HG03432 (cell line): ENCODE measurements around the gene AMBN.
"Not testable (repeated sequence)": the region's sequence is repeated elsewhere in the genome, so short reads cannot be mapped to it uniquely, and the experiment has no call there.

Experiments
- ATAC-seq: cut with Tn5 transposase; IDR thresholded peaks from one replicate; pipeline ENCODE4 v1.9.1; 2021; ENCODE audit warnings: mild to moderate bottlenecking, moderate library complexity; ENCODE audit not compliant: unreplicated experiment

AMBN gene

DNA sequence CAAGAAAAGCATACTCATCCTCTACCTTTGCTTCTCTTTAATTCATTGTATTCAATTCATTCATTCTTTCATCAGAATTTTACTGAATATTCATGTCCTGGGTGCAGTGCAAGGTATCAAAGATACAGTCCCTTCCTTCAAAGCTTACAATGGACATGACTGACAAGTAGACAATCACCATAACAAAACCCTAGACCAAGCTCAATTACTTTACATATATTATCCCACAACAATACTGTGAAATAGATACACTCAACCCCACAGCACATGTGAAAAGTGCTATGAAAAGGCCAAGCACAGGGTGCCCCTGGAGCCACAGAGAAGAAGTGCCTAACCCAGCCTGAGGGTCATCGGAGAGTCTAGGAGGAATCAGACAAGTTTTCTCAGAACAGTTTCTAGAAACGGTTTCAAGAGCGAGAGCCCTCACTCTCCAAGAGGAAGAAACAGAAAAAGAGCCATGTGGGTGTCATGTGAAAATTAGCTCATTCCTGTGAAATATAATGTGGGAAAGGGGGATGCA, 15.3 kb downstream of the AMBN start:
- no peak for ATAC-seq

GRCh38 chr4:70608324-70608723, 16.3 kb downstream of the AMBN start:
- no peak for ATAC-seq

DNA sequence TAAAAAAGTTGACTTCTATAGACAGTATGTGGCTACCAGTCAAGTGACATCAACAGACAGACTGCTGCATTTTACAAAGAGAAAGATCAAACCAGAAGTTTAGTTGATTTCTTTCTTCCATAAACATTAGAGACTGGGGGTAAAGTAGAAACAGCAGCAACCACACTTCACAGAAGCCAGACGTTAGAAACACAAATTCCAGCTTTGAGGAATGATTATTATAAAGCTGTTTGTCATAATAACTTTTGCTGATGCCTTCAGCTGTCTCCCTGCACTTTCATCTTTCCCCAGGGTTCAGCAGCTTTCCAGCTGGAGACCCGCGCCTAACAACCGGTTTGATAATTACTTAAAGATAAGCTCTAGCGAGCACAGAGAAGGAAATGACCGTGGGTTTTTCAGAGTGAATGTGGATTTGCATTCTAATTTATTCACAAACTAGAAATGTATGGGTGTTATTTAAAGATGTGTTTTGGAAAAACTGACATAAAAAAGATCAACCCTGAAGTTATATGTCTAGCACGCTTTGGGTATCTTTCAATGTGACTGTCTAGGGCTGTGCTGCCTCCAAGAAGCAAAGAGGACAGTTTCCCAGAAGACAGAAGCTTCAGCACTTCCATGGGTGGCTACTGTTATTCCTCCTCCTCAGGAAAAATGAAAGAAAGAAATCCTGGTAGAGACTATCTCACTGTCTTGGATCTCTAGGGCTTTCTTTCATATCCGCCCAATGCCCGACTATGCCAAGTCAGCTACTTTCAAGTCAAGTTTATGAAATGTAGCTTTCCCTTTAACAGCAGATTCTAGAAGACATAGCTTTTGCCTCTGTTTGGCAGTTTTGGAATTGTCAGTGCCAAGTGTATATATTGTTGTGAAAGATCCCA, 21.5 kb downstream of the AMBN start:
- ATAC-seq = peak; percentile 55

DNA sequence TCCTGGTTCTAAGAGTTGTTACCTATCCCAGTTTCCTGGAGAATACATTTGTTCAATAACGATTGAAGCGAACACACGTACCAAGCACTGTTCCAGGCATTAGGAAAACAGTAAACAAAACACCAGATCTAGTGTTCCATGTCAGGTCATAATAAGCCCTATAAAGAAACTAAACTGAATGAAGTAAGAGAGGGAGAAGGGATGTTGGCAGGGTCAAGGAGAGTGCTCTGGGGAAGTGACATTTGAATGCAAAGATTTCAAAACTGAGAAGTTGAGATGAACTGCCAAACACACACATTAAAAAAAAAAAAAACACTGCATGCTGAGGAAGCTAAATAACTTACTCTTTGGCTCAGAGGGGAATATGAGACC, 22.1 kb downstream of the AMBN start:
- no peak for ATAC-seq

DNA sequence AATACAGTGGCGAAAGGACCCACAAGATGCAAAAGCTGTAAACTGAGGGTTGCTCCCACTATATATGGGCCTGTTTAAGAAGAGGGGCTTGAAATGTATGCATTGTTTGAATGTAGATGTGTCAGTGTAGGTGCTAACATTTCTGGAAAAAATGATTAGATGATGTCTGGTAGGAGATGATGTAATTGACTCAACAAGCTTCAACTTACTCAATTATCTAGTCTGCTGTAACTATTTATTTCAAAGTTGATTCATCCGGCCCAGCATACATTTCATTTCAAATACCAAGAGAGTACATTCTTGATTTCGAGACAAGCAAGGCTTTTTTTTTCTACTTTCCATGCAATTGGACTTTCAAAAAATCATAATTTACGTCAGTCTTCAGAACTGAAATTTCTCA, 27.2 kb downstream of the AMBN start:
- no peak for ATAC-seq

DNA sequence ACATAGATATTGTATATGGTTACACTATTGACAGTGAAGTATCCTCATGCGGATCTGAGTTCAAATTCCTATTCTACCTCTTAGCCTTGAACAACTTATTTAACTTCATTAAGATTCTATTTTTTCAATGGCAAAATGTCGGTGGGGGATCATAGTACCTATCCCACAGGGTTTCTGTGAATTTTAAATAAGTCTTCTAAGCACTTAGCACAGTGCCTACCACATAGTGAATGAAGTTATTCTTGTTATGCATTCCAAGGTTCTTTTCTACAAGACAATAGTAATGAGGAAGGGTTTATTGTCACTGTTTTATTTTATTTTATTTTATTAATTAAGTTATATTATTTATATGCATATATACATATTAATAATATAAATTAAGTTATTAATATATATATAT, 27.7 kb downstream of the AMBN start:
- no peak for ATAC-seq

DNA sequence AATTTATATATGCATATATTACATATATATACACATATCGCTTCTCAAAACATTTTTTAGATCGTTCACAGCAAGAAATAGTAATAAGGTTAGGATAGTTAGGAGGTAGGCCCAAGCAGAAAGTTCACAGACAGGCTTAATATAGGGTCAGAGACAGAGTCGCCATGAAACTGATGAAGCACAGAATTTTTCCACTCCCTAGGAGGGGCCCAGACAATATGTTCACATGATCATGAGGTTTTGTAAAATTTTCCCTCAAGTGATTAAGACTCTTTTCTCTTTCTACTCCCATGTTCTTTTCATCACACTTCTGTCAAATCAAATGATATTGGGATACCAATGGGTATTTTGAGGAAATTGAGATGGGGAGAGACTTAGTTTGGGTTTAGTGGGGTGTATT, 31.3 kb downstream of the AMBN start:
- ATAC-seq = no peak

DNA sequence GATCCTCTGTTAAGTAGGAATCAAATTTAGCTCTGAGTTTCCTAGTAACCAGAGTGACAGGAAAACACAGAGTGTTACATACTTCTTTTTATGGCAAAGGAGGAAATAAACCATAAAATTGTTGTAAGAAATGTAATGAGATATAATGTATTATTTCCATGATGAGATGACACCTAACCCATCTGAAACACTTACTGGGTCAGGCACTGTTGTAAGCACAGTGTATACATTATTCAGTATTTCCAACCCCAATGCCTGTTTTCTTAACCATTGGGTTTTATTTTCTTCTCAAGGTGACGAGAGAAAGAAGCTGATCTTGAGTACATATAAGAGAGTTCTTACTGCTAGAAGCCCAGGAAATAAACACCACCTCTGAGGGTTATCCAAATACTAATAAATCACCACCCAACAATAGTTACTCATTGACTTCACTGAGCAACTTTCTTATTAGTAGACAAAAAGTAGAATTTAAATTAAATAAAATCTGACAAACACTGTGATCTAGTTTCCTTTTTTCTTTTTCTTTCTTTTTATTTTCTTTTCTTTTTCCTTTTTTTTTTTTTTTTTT, 32.3 kb downstream of the AMBN start:
- no peak for ATAC-seq

DNA sequence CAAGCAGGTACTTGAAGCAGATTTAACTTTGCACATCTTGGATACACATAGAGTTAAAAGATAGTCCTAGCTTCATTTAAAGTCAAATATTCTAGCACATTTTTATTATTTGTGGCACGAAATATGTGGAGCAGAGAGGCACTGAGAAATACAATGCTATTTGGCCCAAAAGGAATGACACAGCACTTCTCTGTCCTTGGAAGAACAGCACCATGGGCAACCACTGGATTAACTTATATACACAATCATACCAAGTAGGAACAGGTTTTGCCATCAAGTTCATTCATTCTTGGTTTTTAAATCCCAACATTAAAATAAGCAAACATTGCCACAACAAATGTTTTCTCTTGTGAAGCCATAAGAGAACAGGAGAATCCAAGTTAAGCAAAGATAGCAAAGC, 35.6 kb downstream of the AMBN start:
- ATAC-seq = no peak

DNA sequence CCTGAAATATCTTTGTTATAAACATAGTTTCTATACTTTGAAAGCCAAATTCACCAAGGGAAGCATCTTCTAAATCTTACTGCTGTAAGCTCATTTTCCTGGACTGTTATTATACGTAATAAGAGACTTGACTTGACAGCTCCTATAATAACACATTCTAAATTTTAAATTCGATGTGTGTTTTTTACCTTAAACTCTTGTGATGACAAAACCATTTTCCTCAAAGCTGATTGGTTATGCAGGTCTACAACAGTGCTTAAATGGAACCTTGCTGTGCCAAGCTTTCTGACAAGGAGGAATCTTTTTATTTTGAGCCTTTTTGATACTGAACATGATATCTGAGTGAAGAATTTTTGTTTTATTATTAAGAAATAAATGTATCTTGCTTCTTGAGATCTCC, 36.4 kb downstream of the AMBN start, which contains the start of gene ENAM:
ENAM (plus strand) TSS at position 301 of the 400 bp plus-strand sequence. CDS start 757 bp downstream, outside the sequence.
- ATAC-seq = no peak

DNA sequence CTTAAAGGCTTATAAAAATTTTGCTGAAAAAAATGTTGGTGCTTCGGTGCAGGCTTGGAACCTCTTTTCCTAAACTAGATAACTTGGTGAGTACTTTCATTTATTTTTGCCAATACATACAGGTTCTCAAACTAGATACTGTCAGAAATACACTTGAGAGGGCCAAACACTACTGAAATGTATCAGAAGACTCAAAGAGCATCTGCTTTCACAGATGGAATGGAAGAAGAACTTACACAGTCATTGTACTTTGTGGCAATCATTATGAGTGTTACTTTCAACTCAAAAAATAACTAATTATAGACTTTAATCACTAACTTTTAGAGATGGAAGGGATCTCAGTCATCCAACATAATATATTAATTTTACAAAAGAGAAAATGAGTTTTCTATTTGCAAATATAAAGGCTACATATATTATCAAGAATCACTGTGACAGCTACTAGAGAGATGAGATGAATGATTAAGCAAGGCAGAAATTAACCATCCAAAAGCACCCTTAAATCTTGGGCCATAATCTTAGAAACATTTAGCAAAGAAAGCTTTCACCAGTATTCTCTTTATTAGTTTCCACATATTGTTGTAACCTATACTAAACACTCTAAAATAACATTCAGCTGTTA, 37.5 kb downstream of the AMBN start:
- ATAC-seq = no peak

DNA sequence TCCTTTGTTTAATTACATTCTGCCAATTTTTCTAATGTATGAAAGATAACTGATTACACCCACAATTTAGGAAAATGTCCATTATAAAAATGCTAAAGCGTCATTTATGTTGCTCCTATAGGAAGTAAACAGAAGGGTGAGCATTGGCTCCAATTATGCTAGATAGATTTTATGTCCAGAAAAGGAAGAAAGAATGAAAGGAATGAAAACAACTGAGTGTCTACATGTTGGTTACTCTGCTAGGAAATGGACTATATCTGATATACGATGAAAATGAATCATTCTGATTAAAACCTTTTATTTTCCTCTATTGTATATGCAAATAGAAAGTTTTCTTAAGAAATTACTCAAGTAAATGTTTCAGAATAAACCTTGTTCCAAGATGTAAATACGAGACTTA, 38.1 kb downstream of the AMBN start:
- ATAC-seq = no peak

GRCh38 chr4:70632028-70632427, 40.0 kb downstream of the AMBN start:
- no peak for ATAC-seq

DNA sequence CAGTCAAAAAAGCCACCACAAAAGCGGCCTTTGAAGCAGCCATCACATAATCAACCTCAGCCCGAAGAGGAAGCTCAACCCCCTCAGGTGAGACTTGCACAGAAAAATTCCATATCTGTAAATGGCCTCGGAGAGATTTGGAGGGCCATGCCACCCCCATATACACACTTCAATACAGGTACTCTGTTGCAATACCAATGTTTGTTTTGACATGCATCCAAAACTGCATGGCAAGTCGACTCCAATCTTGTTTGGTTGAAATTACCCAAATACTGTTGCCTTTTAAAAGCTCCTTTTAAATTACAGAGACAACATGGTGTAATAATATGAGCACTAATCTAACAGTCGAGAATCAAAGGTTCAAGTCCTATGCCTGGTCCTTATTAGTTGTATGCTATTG, 42.4 kb downstream of the AMBN start:
- ATAC-seq = no peak

DNA sequence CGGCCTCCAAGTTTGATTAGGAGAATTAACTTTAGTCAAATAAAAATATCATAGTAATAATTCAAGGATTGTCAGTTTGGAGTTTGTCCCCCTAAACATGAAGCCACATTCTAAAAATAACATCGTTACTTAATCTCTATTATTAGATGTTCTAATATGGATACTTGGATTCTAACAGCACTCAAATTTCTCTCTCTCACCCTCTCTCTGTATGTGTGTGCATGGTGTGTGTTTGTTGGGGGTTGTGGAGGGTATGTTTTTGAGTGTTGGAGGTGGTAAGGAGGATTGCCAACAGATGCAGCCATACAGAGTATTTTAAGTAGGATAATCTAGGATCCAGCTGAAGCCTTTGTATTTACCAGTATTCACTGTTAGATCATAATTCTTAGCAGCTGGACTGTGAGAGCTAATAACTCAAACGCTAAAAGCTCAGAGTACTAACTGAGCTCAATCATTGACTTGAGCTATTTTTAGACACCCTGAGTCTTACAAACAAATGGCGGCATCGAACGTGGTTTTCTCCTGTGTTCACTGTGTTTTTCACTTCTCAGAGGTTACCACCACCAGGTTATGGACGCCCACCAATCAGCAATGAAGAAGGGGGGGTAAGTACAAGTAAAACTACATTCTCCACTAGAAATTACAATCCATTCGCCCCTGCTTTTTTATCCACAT, 45.3 kb downstream of the AMBN start:
- no peak for ATAC-seq

DNA sequence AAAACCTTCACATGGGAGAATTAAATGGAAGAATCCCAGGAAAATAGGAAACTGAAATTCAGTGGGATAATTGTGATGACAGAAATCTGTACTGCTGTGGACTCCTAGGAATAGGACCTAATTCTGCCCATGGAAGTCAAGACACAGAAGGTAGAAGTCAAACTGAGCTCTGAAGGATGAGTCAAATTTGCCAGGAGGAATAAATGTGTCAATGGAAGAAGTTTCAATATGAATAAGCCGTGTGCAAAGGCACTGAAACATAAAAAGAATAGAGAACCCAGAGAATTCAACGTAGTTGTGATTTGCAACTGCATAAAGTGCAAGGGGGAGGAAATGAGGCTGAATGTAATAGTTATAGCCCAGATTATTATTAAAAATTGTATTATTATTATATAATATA, 48.1 kb downstream of the AMBN start:
- ATAC-seq = peak; percentile 47

DNA sequence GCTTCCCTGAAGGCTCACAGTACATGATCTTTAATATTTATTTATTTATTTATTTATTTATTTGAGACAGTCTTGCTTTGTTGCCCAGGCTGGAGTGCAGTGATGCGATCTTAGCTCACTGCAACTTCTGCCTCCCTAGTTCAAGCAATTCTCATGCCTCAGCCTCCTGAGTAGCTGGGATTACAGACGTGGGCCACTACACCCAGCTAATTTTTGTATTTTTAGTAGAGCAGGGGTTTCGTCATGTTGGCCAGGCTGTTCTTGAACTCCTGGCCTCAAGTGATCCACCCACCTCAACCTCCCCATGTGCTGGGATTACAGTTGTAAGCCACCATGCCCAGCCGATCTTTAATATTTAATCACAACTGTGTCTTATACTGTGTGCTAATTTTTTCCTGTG, 58.7 kb downstream of the AMBN start:
- not testable (repeated sequence) for ATAC-seq

DNA sequence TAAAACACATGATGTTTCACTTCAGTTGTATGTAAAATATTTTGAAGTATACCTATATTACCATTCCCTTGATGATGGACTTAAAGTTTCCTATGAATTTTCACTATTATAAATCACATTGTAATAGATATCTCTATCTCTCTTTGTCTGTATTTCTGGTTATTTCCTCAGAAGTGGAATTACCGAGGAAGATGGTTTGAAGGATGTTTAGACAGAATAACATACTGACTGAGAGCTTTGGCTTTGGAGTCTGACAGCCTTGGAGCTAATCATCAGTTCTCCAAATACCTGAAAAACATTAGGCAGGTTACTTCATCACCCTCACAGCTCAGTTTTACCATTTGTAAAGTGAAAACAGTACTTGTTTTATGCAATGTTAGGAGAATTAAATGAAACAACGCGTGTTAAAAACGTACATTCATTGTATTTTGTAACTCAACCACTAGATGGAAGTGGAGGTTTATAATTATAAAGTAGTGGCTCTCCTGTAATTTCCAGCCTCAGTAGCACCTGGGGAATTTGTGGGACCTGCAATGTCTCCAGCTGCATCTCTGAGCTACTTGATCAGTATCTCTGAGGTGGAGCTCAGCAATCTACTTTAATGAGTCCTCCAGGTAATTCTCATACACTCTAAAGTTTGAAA, 59.9 kb downstream of the AMBN start:
- ATAC-seq = peak; percentile 59

DNA sequence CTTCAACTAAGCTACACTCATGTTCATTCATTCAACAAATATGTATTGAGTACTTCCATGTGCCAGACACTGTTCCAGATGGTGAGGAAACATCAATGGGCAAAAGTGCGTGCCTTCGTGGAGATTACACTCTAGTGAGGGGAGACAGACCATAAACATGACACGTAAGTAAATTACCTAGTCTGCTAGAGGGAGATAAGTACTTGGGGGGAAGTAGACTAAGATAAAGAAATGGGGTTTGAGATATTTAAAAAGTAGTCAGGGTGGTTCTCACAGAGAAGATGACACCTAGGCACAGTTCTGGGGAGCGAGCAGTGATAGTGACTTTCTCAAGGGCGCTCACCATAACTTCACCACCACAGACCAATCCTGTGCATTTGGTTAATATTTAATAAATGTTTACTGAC, 62.6 kb downstream of the AMBN start:
- ATAC-seq = no peak
